Measurements from ENCODE around the gene OR56A3.

Gene OR56A3

GRCh38 chr11:5983443-5983842 lies 41.4 kb downstream of the OR56A3 start:
- DNase-seq: no peak

DNA sequence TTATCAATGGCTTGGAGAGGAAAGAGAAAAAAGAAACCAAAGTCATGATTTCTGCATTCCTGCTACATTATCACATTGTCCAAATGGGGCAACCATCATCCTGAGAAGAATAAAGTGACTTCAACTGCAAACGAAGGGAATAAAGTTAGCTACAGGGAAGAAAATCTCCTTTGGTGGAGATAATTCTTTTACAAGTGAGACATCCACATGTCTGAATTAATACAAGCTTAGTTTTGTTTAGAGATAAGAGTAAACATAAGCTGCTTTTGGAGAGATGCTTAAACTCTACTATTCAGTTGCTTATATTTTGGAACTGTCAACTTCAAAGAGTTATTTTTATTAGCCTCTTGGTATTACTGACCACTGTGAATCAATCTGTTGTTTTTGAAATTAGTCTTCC lies 44.8 kb downstream of the OR56A3 start, which contains the start of gene OR52L1:
Gene OR52L1, minus strand, starts transcription at position 101 of the 400 bp plus-strand sequence. Its CDS starts 55 bp downstream, at position 46.
- no peak for DNase-seq

DNA sequence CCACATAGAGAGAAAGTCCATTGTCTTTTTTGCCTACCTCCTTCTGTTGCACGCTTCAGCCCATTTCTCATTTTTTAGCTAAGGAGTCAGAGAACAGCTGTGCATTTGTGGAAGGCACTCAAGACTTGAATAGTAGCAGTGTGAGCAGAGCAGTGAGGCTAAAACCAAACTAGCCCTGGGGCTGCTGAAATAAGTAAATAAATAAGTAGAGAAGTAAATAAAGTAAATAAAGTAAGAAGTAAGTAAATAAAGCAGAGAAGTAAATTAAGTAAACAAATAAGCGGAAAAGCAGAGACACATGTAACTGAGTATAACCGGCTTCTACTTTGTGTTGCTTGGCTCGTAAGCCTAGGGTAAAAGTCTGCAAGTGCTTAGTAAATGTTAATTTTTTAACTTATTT lies 47.2 kb downstream of the OR56A3 start:
- no peak for DNase-seq

DNA sequence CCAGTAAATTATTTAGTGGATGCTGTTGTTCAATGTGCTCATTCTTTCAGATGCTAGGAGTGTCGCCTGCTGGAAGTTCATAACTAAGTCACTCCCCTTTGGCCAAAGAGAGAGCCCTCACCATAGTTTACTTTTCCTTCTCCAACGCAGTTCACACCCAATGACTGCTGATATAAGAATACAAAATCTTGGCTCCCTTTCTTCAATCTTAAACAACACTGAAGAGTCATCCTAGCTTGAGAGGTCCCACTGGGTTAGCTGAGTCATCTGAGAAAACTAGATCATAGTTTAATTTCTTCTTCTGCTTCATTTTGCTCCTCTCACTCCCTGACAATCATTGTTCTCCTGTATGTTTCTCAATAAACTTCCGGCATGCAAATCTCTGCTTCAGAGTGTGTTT lies 50.1 kb downstream of the OR56A3 start:
- DNase-seq: no peak

DNA sequence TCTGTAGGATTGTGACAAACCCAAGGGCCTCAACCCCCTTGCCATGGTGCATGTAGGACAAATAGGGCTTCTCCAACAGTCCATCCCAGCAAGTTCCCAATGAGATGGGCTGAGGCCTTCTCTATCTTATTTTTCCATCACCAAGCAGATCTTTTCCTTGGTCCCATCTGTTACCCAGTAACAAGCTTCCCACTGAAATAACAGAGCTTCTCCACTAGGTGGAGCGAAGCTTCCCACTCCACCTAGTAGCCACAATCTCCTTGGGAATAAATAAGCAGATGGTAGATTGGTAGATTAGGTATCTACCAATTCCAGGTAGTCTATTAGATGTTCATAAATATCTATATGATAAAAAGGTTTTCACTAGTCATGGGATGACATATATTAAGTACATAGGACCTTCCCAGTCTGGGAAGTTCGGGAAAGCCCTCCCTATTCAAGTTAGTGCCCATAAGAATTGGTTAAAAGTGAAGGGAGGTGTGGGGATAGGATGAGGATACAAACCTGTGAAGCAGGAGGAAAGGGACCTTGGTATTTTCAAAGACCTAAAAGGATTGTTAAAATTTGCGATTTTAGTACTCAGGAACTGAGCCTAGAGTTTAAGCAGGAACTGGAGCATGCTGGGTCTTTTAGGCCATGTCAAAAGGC lies 50.7 kb downstream of the OR56A3 start:
- DNase-seq: peak; percentile 6

DNA sequence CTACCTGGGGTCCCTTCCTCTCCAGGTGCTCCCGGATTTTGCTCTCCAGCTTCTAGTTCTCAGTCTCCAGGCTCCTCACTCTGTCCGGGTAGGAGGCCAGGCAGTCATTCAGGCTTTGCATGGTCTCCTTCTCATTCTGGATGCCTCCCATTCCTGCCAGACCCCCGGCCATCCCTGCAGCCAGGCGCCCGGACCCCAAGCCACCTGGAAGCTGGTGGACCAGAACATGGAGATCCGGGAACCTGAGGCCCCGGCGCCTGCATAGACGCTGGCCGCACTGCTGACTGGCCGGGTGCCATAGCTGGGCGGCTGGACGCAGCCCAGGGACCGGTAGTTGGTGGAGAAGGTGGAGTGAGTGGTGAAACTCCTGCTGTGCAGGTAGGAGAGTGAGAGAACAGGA lies 52.7 kb downstream of the OR56A3 start:
- no peak for DNase-seq

Data from HCEC 1CT (cell line).